Transverse colon (tissue), 4 donors: ENCODE data around the gene METTL13. TPM values are rescaled to one million over a fixed set of nuclear protein-coding genes. Genes with fewer than 3 reads are reported as not detected.

Source experiments
- DNase-seq: peaks from one replicate; pipeline ENCODE4 v3.0.0-alpha.2; 2019
- H3K27ac ChIP-seq, 4 donors: fragments of 200-600 bp; sonication (generic); 2 replicates each; pipeline ENCODE4 v1.5.1; 2016 to 2018; ENCODE audit warnings: inconsistent platforms in 4 of 4
- H3K27me3 ChIP-seq: fragments of 200-600 bp; sonication (generic); 2 replicates; pipeline ENCODE4 v1.5.1; 2017; ENCODE audit warnings: inconsistent platforms
- H3K36me3 ChIP-seq, 4 donors: fragments of 200-600 bp; sonication (generic); 2 replicates each; pipeline ENCODE4 v1.5.1; 2017 to 2019; ENCODE audit warnings: inconsistent platforms in 4 of 4
- H3K4me1 ChIP-seq, 4 donors: fragments of 200-600 bp; sonication (generic); 2 replicates each; pipeline ENCODE4 v1.5.1; 2017 to 2020; ENCODE audit warnings: inconsistent platforms in 4 of 4
- H3K4me3 ChIP-seq, 4 donors: fragments of 200-600 bp; sonication (generic); 1 replicate in 1 of 4; 2 replicates in 3 of 4; pipeline versions ENCODE4 v1.5.1 to v1.6.1; 2017 to 2019; ENCODE audit warnings: inconsistent platforms in 4 of 4
- H3K9me3 ChIP-seq, 2 donors: fragments of 200-600 bp; sonication (generic); 2 replicates each; pipeline ENCODE4 v1.5.1; 2017 to 2019; ENCODE audit warnings: inconsistent platforms in 2 of 2
- CTCF ChIP-seq, 5 experiments: fragments of 200-600 bp in 3 of 5; fragments of 450-650 bp in 2 of 5; sonication (generic) in 3 of 5; IDR thresholded peaks; 1 replicate in 2 of 5; 2 replicates in 3 of 5; pipeline ENCODE4 v1.5.1; 2016 to 2017; ENCODE audit warnings: antibody characterized with exemption in 5 of 5, inconsistent platforms in 3 of 5, mild to moderate bottlenecking in 2 of 5, moderate library complexity in 1 of 5
- EP300 ChIP-seq: sonication (generic); formaldehyde crosslinking; IDR thresholded peaks from one replicate; pipeline ENCODE4 v1.6.1; 2017; ENCODE audit warnings: antibody characterized with exemption, low read depth
- POLR2A ChIP-seq: fragments of 450-650 bp; IDR thresholded peaks from one replicate; pipeline ENCODE4 v1.6.1; 2016; ENCODE audit warnings: antibody characterized with exemption, mild to moderate bottlenecking, moderate library complexity
- POLR2AphosphoS5 ChIP-seq, 3 donors: sonication (generic); formaldehyde crosslinking; IDR thresholded peaks; one replicate each; pipeline ENCODE4 v1.6.1; 2016; ENCODE audit warnings: antibody characterized with exemption in 3 of 3
- WGBS, 2 donors: methylation state at CpG; one replicate each; pipeline ENCODE4 v1.1.5; 2018; ENCODE audit warnings: low coverage in 1 of 2; 5-methylcytosine and 5-hydroxymethylcytosine counted together
- in situ Hi-C, 4 donors: fragments of 200-750 bp; cut with MboI; loops; one replicate each; pipeline versions ENCODE4 v1.15.0 to v1.15.1; 2017; ENCODE audit warnings: low sequenced_read_pairs in 3 of 4, low pct_ligation_motif_present in 1 of 4, low pct_unique_long_range_greater_than_20kb in 1 of 4
- intact Hi-C: fragments of 100-400 bp; cut with DNase I; formaldehyde crosslinking; loops from one replicate; pipeline ENCODE4 v1.15.1; 2023; ENCODE audit warnings: low total_unique reads
- total RNA-seq, 4 donors: library from RNA; depleted of rRNA; stranded (reverse); fragments of >200 nt; gene quantifications; one replicate each; pipeline ENCODE4 v1.1.0, GENCODE V29; 2016

The METTL13 gene
- total RNA-seq, 4 donors from 2014 or later = 10.5 to 80.8 (median 25.8) TPM

GRCh38 chr1:171814692-171815091, 33.2 kb downstream of the METTL13 start:
- H3K4me3 ChIP-seq = no peak overlapping the region
- no peak for DNase-seq
- in situ Hi-C loops = loop anchor here in 2 of 4 donors (25.0 kb wide), 1 partner anchor 598 kb away; the partner anchor contains the start of gene C1orf105 (in 2 of the 2)
- no peak overlapping the region for H3K27ac ChIP-seq
- 50 to 68% methylated on average over 1 to 2 of the region's 2 CpGs for WGBS, 2 donors
- intact Hi-C loops = no loop called here
- no peaks in the 10 kb centered on the region for H3K4me1 ChIP-seq
- no peaks in the 10 kb centered on the region for H3K27me3 ChIP-seq
- H3K9me3 ChIP-seq = no peaks in the 10 kb centered on the region
- H3K36me3 ChIP-seq = no peaks in the 10 kb centered on the region
- TF ChIP-seq EP300 (no peak), CTCF (IDR thresholded peaks at IDR 0.05) (no peak), POLR2AphosphoS5 (IDR thresholded peaks at IDR 0.05) (no peak), POLR2A (no peak)

GRCh38 chr1:171816300-171816901, 34.9 kb downstream of the METTL13 start:
- Histone ChIP-seq H3K27ac (no peak overlapping the region), H3K27me3 (no peaks in the 10 kb centered on the region), H3K9me3 (no peaks in the 10 kb centered on the region), H3K4me3 (no peak overlapping the region), H3K36me3 (no peaks in the 10 kb centered on the region), H3K4me1 (no peaks in the 10 kb centered on the region)
- no peak for TF ChIP-seq POLR2AphosphoS5 (IDR thresholded peaks at IDR 0.05)
- TF ChIP-seq EP300 = no peak
- TF ChIP-seq POLR2A = no peak
- TF ChIP-seq CTCF (IDR thresholded peaks at IDR 0.05) = no peak
- intact Hi-C loops (no loop called here), in situ Hi-C loops (loop anchor here in 2 of 4 donors (25.0 kb wide), 1 partner anchor 596 kb away; the partner anchor contains the start of gene C1orf105 (in 2 of the 2))
- WGBS, 2 donors = 88 to 89% methylated on average over 3 of the region's 3 CpGs
- DNase-seq = no peak

GRCh38 chr1:171817511-171818265, 36.2 kb downstream of the METTL13 start:
- Histone ChIP-seq H3K9me3 (no peaks in the 10 kb centered on the region), H3K27ac (no peak overlapping the region), H3K27me3 (no peaks in the 10 kb centered on the region), H3K4me1 (no peaks in the 10 kb centered on the region), H3K36me3 (no peaks in the 10 kb centered on the region), H3K4me3 (no peak overlapping the region)
- peak; percentile 8 for DNase-seq
- TF ChIP-seq EP300 = no peak
- no peak for TF ChIP-seq POLR2A
- no peak for TF ChIP-seq POLR2AphosphoS5 (IDR thresholded peaks at IDR 0.05)
- no peak for TF ChIP-seq CTCF (IDR thresholded peaks at IDR 0.05)
- in situ Hi-C loops (loop anchor here in 2 of 4 donors (25.0 kb wide), 1 partner anchor 595 kb away; the partner anchor contains the start of gene C1orf105 (in 2 of the 2)), intact Hi-C loops (no loop called here)
- 18 to 40% methylated on average over 1 to 3 of the region's 3 CpGs for WGBS, 2 donors

GRCh38 chr1:171819946-171820345, 38.5 kb downstream of the METTL13 start:
- intact Hi-C loops = no loop called here
- no peaks in the 10 kb centered on the region for H3K36me3 ChIP-seq
- in situ Hi-C loops = loop anchor here in 2 of 4 donors (25.0 kb wide), 1 partner anchor 592 kb away; the partner anchor contains the start of gene C1orf105 (in 2 of the 2)
- no peaks in the 10 kb centered on the region for H3K27me3 ChIP-seq
- TF ChIP-seq EP300 (no peak), POLR2AphosphoS5 (IDR thresholded peaks at IDR 0.05) (no peak), POLR2A (no peak), CTCF (IDR thresholded peaks at IDR 0.05) (no peak)
- 64% methylated on average over 2 of the region's 2 CpGs; no CpG with 5 or more reads in 1 of the 2 donors for WGBS, 2 donors
- no peak for DNase-seq
- H3K4me3 ChIP-seq = no peak overlapping the region
- no peaks in the 10 kb centered on the region for H3K9me3 ChIP-seq
- no peak overlapping the region for H3K27ac ChIP-seq
- no peaks in the 10 kb centered on the region for H3K4me1 ChIP-seq
